GM21737 (cell line): ENCODE data around the gene CAMTA1.
"Not testable (repeated sequence)": the region's sequence is repeated elsewhere in the genome, so short reads cannot be mapped to it uniquely, and the experiment has no call there.

Source experiments
- ATAC-seq: cut with Tn5 transposase; IDR thresholded peaks from one replicate; pipeline ENCODE4 v1.9.1; 2021; ENCODE audit warnings: mild to moderate bottlenecking, moderate library complexity; ENCODE audit not compliant: unreplicated experiment

The CAMTA1 gene

GRCh38 chr1:6810146-6810734, 25.0 kb downstream of the CAMTA1 start:
- ATAC-seq, result not testable (repeated sequence)

GRCh38 chr1:6811583-6811982, 26.3 kb downstream of the CAMTA1 start:
- no peak for ATAC-seq

- ATAC-seq, result no peak
Observed at GRCh38 chr1:6813165-6813564, 27.9 kb downstream of the CAMTA1 start.

- ATAC-seq, result no peak
Observed at GRCh38 chr1:6815726-6816125, 30.5 kb downstream of the CAMTA1 start.

GRCh38 chr1:6819246-6820040, 34.2 kb downstream of the CAMTA1 start:
- ATAC-seq, result no peak

- no peak for ATAC-seq
Observed at GRCh38 chr1:6820899-6821298, 35.6 kb downstream of the CAMTA1 start.

- ATAC-seq, result peak; percentile 73
Observed at GRCh38 chr1:6822530-6823359, 37.5 kb downstream of the CAMTA1 start.

GRCh38 chr1:6823793-6824192, 38.5 kb downstream of the CAMTA1 start:
- ATAC-seq, result no peak

GRCh38 chr1:6824665-6825368, 39.6 kb downstream of the CAMTA1 start:
- no peak for ATAC-seq

GRCh38 chr1:6825828-6826227, 40.6 kb downstream of the CAMTA1 start:
- no peak for ATAC-seq

- no peak for ATAC-seq
Observed at GRCh38 chr1:6827079-6827478, 41.8 kb downstream of the CAMTA1 start.

- ATAC-seq, result no peak
Observed at GRCh38 chr1:6827630-6828165, 42.4 kb downstream of the CAMTA1 start.

GRCh38 chr1:6831366-6831765, 46.1 kb downstream of the CAMTA1 start:
- ATAC-seq, result no peak

GRCh38 chr1:6832006-6832405, 46.8 kb downstream of the CAMTA1 start:
- ATAC-seq, result not testable (repeated sequence)

GRCh38 chr1:6832531-6833188, 47.4 kb downstream of the CAMTA1 start:
- no peak for ATAC-seq

GRCh38 chr1:6833804-6834203, 48.5 kb downstream of the CAMTA1 start:
- ATAC-seq, result no peak

GRCh38 chr1:6834366-6834765, 49.1 kb downstream of the CAMTA1 start:
- no peak for ATAC-seq

GRCh38 chr1:6835139-6835538, 49.9 kb downstream of the CAMTA1 start:
- ATAC-seq, result no peak

- ATAC-seq, result no peak
Observed at GRCh38 chr1:6842301-6842700, 57.0 kb downstream of the CAMTA1 start.

- not testable (repeated sequence) for ATAC-seq
Observed at GRCh38 chr1:6845786-6846185, 60.5 kb downstream of the CAMTA1 start.
